Measurements from ENCODE around the gene SERPINA5. TPM values are rescaled to one million over a fixed set of nuclear protein-coding genes. Genes with fewer than 3 reads are reported as not detected.

The SERPINA5 gene
- total and polyA plus RNA-seq, 5 donors, result 4.6 to 14.4 (median 13.6) TPM

DNA sequence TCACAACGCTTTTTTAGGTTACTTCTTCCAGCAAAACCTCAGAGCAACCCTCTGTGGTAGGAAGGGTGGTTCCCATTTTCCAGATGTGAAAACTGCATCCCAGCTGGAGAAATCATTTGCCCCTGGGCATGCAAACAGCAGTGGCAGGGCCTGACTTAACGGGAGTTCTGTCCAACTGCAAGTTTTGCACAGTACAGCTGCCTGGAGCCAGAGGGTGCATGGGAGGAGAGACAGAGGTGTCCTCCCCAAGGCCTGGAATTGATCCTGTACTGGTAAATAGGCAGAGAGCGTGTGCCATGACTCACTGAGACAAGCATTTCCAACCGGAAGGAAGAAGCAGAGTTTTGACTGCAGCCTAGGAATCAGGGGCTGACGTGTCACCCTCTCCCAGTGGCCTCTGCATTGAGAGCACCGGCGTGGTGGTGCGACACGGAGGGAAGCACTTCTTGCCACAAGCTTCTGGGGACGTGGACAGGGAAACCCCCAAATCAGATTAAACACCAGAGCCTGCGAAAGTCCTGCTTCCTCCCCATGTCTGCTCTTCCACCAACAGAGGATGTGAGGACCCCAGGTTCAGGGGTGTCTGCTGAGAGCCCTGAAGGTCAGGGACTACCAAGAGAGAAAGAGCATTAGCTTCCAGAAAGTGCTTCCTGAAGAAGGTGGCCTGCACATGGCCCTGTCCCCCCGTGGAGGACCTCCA lies 39.0 kb upstream of the SERPINA5 start:
- Histone ChIP-seq H3K9me3 (ENCODE audit: control insufficient read depth, low read length) (peaks cover 3% of the 10 kb centered on the region), H3K4me1 (ENCODE audit: control insufficient read depth, insufficient read depth, low read length) (peaks cover 7% of the 10 kb centered on the region), H3K27ac (ENCODE audit: low read length) (no peak overlapping the region), H3K4me3 (ENCODE audit: low read length) (no peak overlapping the region), H3K27me3 (ENCODE audit: control insufficient read depth, insufficient read depth) (no peaks in the 10 kb centered on the region)
- no peak for ATAC-seq
- intact Hi-C loops (cut with DNase I), result loop anchor here in 1 of 4 donors (10.0 kb wide), 1 partner anchor 117 kb away; no protein-coding TSS in a partner anchor
- WGBS, result 73% methylated on average over 12 of the region's 12 CpGs
- no peak for DNase-seq

DNA sequence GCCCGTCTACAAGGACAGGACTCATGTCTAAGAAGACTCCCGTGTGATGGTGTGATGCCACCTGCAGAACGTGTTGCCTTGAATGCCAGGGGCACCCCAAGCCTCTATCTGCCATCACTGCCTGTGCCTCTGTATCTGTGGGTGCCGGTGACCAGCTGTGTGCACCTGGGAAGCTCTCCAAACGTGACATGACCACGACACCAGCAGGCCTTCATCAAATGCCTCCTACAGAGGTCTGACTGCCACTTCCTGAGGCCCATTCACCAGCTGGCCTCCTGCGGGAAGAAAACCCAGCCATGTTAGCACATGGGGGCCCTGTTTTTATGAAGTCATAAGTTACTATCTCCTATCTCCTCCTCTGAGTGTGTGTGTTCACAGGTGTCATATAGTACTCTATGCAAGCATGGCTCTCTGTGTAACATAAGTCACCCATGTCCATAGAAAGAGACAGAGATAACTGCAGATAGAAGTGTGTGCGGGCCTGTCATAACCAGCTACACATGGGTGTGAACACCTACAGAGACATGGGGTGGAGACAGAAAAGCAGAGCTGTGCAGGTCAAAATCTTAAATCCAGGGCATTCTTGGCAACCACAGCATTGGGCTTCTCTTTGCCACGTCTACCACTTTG lies 38.3 kb upstream of the SERPINA5 start:
- ATAC-seq, result no peak
- Histone ChIP-seq H3K4me1 (ENCODE audit: control insufficient read depth, insufficient read depth, low read length) (peaks cover 7% of the 10 kb centered on the region), H3K27ac (ENCODE audit: low read length) (no peak overlapping the region), H3K4me3 (ENCODE audit: low read length) (no peak overlapping the region), H3K9me3 (ENCODE audit: control insufficient read depth, low read length) (peaks cover 3% of the 10 kb centered on the region), H3K27me3 (ENCODE audit: control insufficient read depth, insufficient read depth) (no peaks in the 10 kb centered on the region)
- 72% methylated on average over 9 of the region's 9 CpGs for WGBS
- intact Hi-C loops (cut with DNase I), result loop anchor here in 1 of 4 donors (10.0 kb wide), 1 partner anchor 118 kb away; no protein-coding TSS in a partner anchor
- DNase-seq, result no peak

DNA sequence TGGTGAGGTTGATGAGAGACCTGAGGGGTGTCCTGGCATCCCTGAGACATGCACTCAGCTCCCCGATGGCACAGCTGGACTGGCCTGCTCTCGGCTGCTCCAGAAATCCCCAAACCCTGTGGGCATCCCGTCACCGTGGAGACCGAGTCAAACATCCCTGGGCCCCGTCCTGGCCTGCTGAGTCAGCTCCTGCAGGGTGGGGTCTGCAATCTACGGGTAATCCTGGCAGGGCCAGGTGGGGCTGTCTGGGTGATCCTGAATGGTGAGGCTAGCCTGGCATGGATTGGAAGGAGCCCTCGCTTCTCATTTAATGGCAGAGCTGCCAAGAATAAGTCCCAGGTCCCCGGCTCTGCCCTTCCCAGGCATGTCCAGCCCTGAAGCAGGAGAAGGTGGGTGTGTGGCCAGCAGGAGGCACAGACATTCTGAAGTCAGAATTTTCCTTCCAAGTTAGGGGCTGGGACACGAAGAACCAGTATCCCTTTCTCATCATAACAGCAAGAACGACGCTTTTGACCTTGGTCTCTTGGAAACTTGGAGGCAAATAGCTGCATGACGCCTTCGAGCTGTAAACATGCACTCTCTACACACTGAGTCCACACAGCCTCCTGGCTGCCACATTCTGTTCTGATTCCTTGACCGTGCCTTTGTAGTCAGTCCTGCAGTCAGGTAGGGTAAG lies 37.6 kb upstream of the SERPINA5 start:
- Histone ChIP-seq H3K27ac (ENCODE audit: low read length) (no peak overlapping the region), H3K4me3 (ENCODE audit: low read length) (no peak overlapping the region), H3K4me1 (ENCODE audit: control insufficient read depth, insufficient read depth, low read length) (peaks cover 7% of the 10 kb centered on the region), H3K27me3 (ENCODE audit: control insufficient read depth, insufficient read depth) (no peaks in the 10 kb centered on the region), H3K9me3 (ENCODE audit: control insufficient read depth, low read length) (peaks cover 3% of the 10 kb centered on the region)
- ATAC-seq, result no peak
- intact Hi-C loops (cut with DNase I), result loop anchor here in 1 of 4 donors (10.0 kb wide), 1 partner anchor 119 kb away; no protein-coding TSS in a partner anchor
- DNase-seq, result peak in 1 of 3 donors; percentile 40
- WGBS, result 79% methylated on average over 15 of the region's 15 CpGs

DNA sequence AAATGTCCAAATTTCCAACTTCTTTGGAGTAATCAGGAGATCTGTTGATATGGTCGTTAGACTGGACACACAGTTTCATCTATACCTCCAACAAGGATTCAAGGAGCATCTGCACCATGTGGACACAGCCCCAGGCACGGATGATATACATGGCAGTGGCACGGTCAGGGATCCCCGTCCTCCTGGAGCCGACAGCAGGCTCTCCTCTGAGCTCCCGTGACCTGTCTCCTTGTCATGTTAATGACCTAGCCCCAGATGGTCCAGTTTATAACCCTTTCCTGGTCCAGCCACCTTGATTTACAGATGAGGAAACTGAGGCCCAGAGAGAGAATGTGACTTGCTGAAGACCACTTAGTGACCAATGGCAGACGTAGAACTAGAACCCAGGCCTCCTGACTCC lies 36.5 kb upstream of the SERPINA5 start:
- intact Hi-C loops (cut with DNase I), result loop anchor here in 1 of 4 donors (10.0 kb wide), 1 partner anchor 120 kb away; no protein-coding TSS in a partner anchor
- H3K27me3 ChIP-seq (ENCODE audit: control insufficient read depth, insufficient read depth), result no peaks in the 10 kb centered on the region

DNA sequence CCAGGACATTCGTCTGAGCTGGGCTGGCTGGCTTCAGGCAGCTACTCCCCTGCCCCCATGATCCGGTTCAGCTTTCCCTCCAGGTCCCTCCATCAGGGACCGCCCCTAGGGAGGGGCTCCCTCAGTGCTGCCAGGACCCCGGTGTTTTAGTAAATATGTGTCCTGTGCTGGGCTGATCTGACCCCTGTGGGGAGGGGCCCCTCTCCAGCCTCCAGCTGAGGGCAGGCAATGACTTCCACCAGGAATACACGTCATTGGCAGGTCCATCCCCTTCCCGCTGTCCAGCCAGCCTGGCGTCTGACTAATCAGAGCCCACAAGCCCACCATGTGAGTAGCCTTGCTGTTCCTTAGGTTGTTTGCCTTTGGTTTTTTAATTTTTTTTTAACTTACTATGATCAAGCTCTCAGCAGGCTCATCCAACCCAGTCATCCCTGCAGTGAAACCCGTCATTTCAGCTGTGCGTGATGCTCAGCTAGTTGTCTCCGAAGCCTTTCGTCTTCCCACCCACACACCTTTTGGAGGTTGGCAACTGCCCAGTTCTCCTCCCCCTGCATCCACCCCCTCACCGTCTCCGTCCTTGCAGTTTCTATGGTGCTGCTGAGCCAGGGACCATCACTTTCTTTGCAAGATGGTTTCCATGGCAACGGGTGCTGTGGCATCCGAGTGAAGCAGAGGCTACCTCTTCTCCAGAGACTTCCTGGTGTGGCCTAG lies 35.9 kb upstream of the SERPINA5 start:
- Histone ChIP-seq H3K9me3 (ENCODE audit: control insufficient read depth, low read length) (peaks cover 3% of the 10 kb centered on the region), H3K4me1 (ENCODE audit: control insufficient read depth, insufficient read depth, low read length) (peaks cover 5% of the 10 kb centered on the region), H3K27ac (ENCODE audit: low read length) (no peak overlapping the region), H3K27me3 (ENCODE audit: control insufficient read depth, insufficient read depth) (no peaks in the 10 kb centered on the region), H3K4me3 (ENCODE audit: low read length) (no peak overlapping the region)
- 54% methylated on average over 15 of the region's 15 CpGs for WGBS
- no peak for ATAC-seq
- DNase-seq, result peak in 1 of 3 donors; percentile 26
- intact Hi-C loops (cut with DNase I), result loop anchor here in 1 of 4 donors (10.0 kb wide), 1 partner anchor 120 kb away; no protein-coding TSS in a partner anchor

More for the DNA sequence above, 36.5 kb upstream of the SERPINA5 start:
- Histone ChIP-seq H3K27ac (ENCODE audit: low read length) (no peak overlapping the region), H3K4me1 (ENCODE audit: control insufficient read depth, insufficient read depth, low read length) (peaks cover 7% of the 10 kb centered on the region), H3K9me3 (ENCODE audit: control insufficient read depth, low read length) (peaks cover 3% of the 10 kb centered on the region), H3K4me3 (ENCODE audit: low read length) (no peak overlapping the region)
- DNase-seq, result no peak
- WGBS, result 52% methylated on average over 7 of the region's 7 CpGs
- no peak for ATAC-seq

DNA sequence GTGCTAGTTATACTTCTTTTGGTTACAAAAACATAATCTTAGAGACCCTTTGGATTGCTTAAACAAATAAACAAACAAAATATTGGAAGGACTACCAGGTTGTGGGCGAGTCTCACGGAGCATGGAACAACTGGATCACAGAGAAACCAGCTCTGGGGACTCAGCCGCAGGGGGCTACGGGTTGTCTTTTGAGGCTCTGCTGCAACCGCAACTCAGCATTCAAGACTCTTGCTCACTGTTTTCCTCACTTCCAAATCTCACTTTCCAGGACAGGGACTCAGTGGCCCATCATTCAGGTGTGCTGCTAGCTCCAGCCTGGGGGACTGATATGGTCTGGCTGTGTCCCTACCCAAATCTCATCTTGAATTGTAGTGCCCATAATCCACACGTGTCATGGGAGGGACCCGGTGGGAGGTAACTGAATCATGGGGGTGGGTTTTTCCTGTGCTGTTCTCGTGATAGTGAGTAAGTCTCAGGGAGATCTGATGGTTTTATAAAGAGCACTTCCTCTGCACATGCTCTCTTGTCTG lies 34.0 kb upstream of the SERPINA5 start:
- H3K9me3 ChIP-seq (ENCODE audit: control insufficient read depth, low read length), result peaks cover 3% of the 10 kb centered on the region
- ATAC-seq (no peak), DNase-seq (no peak)
- intact Hi-C loops (cut with DNase I), result loop anchor here in 1 of 4 donors (10.0 kb wide), 1 partner anchor 122 kb away; no protein-coding TSS in a partner anchor
- no peaks in the 10 kb centered on the region for H3K27me3 ChIP-seq (ENCODE audit: control insufficient read depth, insufficient read depth)
- H3K27ac ChIP-seq (ENCODE audit: low read length), result no peak overlapping the region
- no peak overlapping the region for H3K4me3 ChIP-seq (ENCODE audit: low read length)
- H3K4me1 ChIP-seq (ENCODE audit: control insufficient read depth, insufficient read depth, low read length), result no peaks in the 10 kb centered on the region
- 87% methylated on average over 8 of the region's 8 CpGs for WGBS

DNA sequence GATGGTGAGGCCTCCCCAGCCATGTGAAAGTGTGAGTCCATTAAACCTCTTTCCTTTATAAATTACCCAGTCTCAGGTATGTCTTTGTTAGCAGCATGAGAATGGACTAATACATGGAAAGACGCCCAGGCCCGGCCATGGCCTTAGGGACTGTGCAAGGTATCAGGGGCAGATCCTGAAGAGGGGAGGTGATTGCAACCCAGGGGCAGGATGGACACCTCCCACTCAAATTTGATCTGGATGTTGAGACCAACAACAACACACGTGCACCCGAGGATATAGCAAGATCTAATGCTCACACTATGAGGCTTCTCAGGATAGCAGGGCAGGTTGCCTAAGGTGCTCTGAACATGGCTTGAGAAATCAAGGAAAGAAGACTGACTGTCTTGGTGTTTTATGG lies 33.5 kb upstream of the SERPINA5 start:
- Histone ChIP-seq H3K4me1 (ENCODE audit: control insufficient read depth, insufficient read depth, low read length) (no peaks in the 10 kb centered on the region), H3K4me3 (ENCODE audit: low read length) (no peak overlapping the region), H3K9me3 (ENCODE audit: control insufficient read depth, low read length) (peaks cover 3% of the 10 kb centered on the region), H3K27me3 (ENCODE audit: control insufficient read depth, insufficient read depth) (no peaks in the 10 kb centered on the region), H3K27ac (ENCODE audit: low read length) (no peak overlapping the region)
- intact Hi-C loops (cut with DNase I), result loop anchor here in 1 of 4 donors (10.0 kb wide), 1 partner anchor 123 kb away; no protein-coding TSS in a partner anchor
- WGBS, result 65% methylated on average over 4 of the region's 4 CpGs
- DNase-seq, result peak in 1 of 3 donors; percentile 31
- no peak for ATAC-seq

DNA sequence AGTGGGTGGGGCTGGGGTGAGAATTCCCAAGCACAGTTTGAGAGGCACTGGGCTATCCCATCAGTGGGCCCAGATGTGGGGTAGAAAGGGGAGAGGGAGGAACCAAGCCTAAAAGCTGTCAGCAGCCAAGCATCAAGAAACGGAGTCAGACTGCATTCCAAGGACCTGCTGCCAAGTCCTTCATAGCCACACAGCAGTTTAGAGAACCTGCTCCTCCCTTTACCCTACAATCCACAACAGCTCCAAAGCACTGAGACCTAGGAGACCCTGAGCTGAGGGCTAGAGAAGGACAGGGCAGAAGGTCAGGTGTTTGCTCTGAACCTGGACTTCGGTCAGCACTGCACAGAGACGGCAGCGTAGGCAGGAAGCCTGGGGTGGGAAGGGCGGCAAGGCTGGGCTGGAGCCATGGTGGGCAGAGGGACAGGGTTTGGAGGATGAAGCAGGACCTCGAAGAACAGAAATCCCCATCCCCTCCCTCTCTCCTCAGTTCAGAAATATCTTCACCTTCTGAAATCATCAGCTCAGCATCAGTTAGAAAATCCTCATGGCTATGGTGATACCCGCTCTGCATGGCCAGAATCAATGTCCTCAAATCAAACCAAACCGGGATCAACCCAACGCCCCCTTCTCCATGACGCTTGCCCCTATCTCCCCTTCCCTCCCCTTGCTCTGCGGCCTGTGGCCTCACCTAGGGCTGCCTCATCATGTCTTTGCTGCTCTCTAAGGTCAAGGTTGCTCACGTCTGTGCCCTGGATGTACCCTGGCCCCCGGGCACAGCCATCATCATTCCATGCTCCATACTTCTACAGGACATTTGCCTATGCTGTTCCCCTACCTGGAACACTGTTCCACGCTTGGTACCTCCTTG lies 32.9 kb upstream of the SERPINA5 start:
- no peak overlapping the region for H3K4me3 ChIP-seq (ENCODE audit: low read length)
- H3K4me1 ChIP-seq (ENCODE audit: control insufficient read depth, insufficient read depth, low read length), result no peaks in the 10 kb centered on the region
- intact Hi-C loops (cut with DNase I), result loop anchor here in 1 of 4 donors (10.0 kb wide), 1 partner anchor 124 kb away; no protein-coding TSS in a partner anchor
- DNase-seq, result peak in 1 of 3 donors; percentile 29
- peaks cover 3% of the 10 kb centered on the region for H3K9me3 ChIP-seq (ENCODE audit: control insufficient read depth, low read length)
- no peak overlapping the region for H3K27ac ChIP-seq (ENCODE audit: low read length)
- WGBS, result 78% methylated on average over 14 of the region's 14 CpGs
- ATAC-seq, result no peak
- no peaks in the 10 kb centered on the region for H3K27me3 ChIP-seq (ENCODE audit: control insufficient read depth, insufficient read depth)

DNA sequence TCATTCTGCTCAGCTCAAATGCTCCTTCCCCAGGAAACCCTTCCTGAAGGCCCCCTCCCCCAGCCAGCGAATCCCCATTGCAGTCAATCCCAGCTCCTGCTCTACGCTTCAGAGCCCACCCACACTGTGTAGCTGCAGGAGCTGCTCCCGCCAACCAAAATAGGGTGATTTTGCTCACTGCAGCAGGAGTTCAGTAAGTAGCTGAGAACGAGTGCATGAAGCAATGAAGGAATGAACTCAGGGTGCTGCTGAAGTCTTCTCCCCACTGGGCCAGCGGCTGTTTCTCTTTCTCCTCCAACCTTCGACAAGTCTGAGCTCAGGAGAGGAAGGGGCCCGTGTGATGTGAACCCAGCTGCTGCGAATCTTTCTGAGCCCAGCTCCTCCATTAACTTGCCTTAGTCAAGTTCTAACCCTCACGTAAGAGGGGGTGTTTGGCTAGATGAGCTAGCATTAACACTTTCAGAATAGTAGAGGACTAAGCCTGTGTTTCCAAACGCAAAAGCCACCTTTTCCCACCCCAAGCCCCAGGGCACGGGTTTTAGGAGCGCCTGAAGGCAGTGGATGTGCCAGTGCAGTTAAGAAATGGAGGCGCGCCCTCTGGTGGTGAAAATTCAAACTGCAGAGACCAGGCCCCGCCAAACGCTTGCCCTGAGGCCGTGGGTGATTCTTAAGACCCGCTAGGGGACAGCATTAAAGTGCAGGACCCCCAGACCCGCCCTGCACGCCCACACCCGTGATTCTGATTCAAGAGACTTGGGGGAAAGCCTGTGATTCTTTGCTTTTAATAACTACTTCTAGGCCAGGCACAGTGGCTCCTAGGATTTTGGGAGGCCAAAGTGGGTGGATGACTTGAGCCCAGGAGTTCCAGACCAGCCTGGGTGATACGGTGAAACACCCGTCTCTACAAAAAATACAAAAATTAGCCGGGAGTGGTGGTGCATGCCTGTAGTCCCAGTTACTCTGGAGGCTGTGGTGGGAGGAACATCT lies 31.9 kb upstream of the SERPINA5 start:
- no peaks in the 10 kb centered on the region for H3K4me1 ChIP-seq (ENCODE audit: control insufficient read depth, insufficient read depth, low read length)
- intact Hi-C loops (cut with DNase I), result loop anchor here in 1 of 4 donors (10.0 kb wide), 1 partner anchor 124 kb away; no protein-coding TSS in a partner anchor
- DNase-seq, result peak; percentile 55 to 83 (median 77)

More for the DNA sequence above, 31.9 kb upstream of the SERPINA5 start:
- H3K27ac ChIP-seq (ENCODE audit: low read length), result no peak overlapping the region
- H3K4me3 ChIP-seq (ENCODE audit: low read length), result no peak overlapping the region
- WGBS, result 24% methylated on average over 24 of the region's 24 CpGs
- peaks cover 3% of the 10 kb centered on the region for H3K9me3 ChIP-seq (ENCODE audit: control insufficient read depth, low read length)
- ATAC-seq, result peak; percentile 68 to 82
- no peaks in the 10 kb centered on the region for H3K27me3 ChIP-seq (ENCODE audit: control insufficient read depth, insufficient read depth)

Measured in right cardiac atrium (tissue), 5 donors.